COLO829 (cell line): Measurements from ENCODE around the gene MIEN1.
"Not testable (repeated sequence)": the region's sequence is repeated elsewhere in the genome, so short reads cannot be mapped to it uniquely, and the experiment has no call there.

Experiments used
- DNase-seq: peaks from one replicate; pipeline ENCODE4 v3.0.0; 2012; ENCODE audit warnings: low spot score

Gene MIEN1

DNA sequence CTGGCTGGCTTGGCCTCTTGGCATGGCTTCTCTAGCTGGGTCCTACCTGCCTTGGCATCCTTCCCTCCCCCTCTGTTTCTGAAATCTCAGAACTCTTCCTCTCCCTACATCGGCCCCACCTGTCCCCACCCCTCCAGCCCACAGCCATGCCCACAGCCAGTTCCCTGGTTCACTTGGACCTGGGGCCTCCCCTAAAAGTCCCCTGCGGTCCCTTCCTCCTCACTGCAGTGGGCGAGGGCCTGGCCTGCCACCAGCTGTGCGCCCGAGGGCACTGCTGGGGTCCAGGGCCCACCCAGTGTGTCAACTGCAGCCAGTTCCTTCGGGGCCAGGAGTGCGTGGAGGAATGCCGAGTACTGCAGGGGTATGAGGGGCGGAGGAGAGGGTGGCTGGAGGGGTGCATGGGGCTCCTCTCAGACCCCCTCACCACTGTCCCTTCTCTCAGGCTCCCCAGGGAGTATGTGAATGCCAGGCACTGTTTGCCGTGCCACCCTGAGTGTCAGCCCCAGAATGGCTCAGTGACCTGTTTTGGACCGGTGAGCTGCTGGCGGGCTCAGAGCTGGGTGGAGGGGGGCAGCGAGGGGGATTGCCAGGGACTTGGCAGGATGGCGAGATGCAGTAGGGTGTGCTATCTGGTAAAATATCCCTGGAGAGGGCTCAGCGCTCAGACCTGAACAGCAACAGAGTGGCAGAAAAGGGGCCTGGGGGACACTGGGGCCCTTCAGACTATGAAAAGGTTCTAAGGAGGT, 14.1 kb downstream of the MIEN1 start:
- no peak for DNase-seq

DNA sequence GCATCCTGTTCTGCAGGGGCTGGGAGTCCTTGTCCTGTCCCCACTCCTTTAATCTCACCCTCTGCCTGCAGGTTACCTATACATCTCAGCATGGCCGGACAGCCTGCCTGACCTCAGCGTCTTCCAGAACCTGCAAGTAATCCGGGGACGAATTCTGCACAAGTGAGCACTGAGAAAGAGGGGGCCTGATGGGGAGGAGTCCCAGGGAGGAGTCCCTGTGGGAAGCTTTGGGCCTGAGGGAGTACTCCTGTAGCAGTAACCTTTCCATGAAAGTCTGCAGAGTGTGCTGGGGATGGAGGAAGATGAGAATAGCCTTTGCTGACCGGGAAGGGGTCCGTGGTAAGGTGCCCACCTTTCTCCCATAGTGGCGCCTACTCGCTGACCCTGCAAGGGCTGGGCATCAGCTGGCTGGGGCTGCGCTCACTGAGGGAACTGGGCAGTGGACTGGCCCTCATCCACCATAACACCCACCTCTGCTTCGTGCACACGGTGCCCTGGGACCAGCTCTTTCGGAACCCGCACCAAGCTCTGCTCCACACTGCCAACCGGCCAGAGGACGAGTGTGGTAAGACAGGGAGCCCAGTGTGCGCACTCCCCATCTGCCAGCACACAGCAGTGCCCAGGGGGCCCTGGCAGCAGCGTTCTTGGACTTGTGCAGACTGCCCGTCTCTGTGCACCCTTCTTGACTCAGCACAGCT, 14.8 kb downstream of the MIEN1 start:
- DNase-seq = no peak

DNA sequence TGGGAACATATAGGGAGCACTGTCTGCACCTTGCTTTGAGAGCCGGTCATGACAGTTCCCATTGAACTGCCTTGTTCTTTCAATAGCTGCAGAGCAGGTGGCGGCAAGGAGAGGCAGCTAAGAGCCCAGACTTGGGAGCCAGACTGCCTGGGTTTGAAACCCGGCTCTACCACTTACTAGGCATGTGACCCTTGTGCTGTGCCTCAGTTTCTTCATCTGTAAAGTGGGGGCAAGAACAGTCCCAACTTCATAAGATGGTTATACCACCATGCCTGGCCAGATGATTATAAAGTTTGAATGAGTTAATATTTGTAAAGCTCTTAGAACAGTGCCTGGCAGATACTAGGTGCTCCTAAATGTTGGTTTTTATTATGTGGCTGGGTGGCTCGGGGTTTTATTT, 16.1 kb downstream of the MIEN1 start:
- no peak for DNase-seq

DNA sequence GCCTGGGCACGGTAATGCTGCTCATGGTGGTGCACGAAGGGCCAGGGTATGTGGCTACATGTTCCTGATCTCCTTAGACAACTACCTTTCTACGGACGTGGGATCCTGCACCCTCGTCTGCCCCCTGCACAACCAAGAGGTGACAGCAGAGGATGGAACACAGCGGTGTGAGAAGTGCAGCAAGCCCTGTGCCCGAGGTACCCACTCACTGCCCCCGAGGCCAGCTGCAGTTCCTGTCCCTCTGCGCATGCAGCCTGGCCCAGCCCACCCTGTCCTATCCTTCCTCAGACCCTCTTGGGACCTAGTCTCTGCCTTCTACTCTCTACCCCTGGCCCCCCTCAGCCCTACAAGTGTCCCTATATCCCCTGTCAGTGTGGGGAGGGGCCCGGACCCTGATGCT, 18.5 kb downstream of the MIEN1 start:
- no peak for DNase-seq

DNA sequence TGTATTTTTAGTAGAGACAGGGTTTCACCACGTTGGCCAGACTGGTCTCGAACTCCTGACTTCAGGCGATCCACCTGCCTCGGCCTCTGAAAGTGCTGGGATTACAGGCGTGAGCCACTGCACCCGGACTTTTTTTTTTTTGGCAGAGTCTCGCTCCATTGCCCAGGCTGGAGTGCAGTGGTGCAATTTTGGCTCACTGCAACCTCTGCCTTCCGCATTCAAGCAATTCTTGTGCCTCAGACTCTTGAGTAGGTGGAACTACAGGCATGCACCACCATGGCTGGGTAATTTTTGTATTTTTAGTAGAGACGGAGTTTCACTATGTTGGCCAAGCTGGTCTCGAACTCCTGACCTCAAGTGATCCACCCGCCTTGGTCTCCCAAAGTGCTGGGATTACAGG, 19.3 kb downstream of the MIEN1 start:
- not testable (repeated sequence) for DNase-seq

DNA sequence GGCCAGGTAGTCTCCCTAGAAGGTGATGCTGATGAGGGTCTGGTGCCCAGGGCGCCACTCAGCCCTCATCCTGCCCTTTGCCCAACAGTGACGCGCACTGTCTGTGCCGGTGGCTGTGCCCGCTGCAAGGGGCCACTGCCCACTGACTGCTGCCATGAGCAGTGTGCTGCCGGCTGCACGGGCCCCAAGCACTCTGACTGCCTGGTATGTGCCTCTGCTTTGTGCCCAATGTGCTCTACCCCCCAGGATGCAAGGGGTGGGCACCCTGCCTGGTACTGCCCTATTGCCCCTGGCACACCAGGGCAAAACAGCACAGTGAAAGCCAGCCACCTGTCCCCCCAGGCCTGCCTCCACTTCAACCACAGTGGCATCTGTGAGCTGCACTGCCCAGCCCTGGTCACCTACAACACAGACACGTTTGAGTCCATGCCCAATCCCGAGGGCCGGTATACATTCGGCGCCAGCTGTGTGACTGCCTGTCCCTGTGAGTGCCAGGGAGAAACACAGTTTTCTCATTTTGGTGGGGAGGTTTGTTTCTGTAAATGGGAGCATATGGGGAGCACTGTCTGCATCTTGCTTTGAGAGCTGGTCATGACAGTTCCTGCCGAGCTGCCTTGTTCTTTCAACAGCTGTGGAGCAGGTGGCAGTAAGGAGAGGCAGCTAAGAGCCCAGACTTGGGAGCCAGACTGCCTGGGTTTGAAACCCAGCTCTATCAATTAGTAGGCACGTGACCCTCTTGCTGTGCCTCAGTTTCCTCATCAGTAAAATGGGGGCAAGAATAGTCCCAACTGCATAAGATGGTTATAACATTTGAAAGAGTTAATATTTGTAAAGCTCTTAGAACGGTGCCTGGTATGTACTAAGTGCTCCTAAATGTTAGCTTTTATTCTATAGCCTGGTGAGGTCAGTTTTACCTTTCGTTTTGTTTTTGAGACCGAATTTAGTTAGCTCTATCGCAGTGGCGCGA, 20.1 kb downstream of the MIEN1 start:
- no peak for DNase-seq

DNA sequence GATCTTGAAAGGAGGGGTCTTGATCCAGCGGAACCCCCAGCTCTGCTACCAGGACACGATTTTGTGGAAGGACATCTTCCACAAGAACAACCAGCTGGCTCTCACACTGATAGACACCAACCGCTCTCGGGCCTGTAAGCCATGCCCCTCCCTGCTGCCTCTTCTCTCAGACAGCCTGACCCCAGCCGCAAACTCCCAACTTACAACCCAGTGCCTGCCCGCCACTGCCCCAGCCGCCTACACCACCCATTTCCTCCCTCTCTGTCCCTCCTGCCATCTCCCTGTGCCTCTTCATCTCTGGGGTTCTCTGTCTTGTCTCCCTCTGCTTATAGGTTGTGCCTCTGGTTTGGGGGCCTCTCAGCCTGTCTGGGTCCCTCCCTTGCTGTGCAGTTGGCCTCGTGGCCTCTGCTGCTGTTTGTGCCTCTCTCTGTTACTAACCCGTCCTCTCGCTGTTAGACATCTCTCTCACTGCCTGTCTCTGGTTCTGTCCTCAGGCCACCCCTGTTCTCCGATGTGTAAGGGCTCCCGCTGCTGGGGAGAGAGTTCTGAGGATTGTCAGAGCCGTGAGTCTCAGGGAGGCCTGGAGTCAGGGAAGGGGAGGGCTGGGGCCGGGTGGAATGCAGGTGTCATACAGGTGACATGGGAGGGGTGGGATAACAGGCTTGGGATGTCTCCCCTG, 20.9 kb downstream of the MIEN1 start:
- no peak for DNase-seq

DNA sequence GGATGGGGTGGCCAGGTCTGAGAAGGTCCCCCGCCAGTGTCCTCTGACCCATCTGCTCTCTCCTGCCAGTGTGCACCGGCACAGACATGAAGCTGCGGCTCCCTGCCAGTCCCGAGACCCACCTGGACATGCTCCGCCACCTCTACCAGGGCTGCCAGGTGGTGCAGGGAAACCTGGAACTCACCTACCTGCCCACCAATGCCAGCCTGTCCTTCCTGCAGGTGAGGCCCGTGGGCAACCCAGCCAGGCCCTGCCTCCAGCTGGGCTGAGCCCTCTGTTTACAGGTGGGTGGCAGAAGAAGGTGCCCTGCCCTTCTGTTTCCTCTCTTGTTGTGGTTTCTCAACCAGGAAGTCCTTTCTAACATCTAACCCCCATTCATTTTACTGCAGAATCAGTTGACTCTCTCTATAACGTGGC, 23.4 kb downstream of the MIEN1 start:
- no peak for DNase-seq

DNA sequence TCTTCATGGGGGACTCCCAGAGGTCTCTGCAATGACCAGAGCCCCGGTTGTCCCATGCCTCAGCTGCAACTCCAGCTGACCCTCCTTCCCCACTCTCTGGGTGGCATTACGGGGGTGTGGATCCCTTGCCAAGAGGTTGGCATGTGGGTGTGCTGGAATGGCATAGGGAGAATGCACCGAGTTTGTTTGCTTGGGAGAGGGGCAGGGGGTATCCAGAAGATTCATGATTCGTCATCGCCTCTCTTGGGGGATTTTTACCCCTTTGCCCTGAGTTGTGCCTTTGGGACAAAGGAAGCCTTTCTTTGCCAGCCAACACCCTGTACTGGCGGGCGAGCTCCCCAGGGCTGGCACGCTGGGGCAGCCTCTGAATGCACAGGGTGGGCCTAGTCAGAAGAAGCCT, 23.9 kb downstream of the MIEN1 start:
- DNase-seq = no peak

DNA sequence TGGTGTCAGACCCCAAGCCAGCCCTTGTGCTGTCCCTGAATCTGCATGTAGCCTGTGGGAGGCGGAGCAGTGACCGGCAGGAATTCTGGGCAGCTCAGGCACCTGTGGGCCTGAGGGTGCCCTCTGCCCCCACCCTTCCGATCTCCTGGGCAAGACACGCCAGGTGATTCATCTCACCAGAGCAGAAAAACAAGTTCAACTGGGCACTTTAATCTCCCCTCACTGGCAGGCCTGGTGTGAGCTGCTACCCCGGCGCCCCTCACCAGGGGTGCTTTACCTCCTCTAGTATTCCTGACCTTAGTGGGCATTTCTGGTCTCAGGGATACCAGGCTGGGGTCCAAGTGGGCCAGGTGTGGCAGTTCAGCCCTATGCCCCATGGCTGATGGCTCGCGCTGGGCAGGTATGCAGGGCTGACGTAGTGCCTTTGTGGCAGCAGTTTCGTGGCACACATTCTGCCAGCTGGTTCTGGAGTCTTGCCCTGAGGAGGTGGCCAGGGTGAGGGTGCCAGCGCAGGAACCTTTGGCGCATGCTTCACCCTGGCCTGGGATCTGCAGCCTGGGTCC, 24.5 kb downstream of the MIEN1 start:
- DNase-seq = no peak

DNA sequence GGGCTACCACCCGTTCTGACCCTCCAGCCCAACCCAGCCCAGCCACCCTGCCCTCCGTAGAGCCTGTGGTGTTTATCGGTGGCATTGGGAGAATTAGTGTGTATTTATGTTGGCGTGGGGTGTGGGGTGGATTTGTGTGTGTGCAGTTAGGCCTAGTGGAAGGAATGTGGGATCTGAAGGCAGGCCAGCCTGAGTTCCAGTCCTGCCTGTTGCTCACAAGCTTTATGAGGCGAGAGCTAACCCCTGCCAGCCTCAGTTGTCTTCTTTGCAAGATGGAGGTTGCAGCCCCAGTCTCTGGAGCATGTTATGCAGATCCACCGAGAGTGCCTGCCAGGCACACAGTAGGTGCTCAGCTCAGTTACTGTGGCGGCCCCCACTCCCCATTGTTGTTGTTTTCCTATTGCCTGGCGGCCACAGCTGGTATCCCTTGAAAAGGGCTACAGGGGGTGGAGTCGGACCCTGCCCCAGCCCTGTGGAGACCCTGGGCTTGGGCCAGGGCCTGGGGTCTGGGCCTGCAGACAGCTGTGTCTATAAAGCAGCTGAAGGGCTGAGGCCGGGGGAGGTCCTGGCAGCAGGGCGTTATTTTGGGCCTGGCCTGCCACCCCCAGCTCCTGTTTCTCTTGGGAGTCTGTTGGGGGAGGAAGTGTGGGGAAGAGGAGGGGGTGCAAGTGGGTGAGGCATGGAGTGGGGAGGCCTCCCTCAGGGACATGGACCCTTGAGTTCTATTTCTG, 25.3 kb downstream of the MIEN1 start:
- DNase-seq = no peak

DNA sequence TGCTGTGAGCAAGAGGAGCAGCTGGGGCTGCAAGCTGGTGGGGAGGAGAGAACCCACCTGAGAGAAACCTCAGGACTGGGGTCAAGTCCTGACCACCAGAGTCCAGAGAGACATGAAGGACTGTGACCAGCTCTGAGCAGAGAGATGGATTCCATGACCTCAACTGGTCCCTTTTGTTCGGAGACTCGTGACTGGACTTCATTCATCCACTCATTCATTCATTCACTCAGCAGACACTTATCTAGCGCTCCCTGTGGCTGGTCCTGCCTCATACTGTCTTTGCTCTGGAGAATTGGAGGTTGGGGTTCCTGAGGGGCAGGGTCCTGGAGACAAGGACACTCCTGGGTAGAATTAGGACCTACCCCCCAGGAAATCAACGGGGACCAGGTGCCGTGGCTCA, 26.4 kb downstream of the MIEN1 start:
- no peak for DNase-seq

DNA sequence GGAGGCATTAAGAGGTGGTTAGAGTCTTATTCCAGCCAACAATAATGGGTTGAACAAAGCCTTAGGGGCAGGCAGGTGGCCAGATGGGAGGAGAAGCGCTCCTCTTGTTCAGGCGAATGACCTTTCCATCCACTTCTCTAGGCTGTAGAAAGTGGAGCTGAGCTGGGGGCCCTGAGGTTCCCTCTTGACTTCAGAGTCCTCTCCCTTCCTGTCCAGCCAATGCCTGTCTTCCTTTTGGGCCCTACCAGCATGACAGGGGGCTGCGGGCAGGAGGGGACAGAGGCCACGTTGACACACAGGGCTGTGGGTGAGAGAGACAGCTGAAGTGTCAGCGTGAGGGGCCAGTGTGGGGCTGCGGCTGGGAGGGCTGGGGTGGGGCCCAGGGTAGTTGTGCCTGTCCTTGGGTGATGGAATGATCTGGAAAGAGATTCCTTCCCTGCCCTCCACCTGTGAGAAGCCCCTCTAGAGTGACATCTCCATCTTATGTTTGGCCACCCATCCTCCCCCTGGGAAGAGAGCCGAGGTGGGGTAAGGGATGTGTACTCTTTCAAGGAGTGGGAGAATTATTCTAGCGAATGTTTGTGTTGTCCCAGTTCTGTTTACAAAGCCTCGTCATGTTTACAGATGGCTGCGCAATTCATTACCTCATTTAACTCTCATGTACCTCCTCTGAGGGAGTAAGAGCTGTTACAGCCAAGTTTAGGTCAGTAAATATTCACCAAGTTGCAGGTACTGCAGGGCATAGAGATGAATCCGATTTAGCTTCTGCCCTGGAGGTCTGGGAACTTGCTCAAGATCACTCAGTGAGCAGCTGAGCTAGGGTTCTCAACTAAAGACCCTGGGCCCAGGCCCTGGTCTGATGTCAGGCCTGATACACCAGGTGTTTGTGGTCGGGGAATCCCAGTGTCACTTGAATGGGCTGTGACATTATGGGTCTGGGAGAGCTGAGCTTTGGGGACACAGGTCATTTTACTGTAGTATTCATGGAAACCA, 27.1 kb downstream of the MIEN1 start:
- DNase-seq = no peak

DNA sequence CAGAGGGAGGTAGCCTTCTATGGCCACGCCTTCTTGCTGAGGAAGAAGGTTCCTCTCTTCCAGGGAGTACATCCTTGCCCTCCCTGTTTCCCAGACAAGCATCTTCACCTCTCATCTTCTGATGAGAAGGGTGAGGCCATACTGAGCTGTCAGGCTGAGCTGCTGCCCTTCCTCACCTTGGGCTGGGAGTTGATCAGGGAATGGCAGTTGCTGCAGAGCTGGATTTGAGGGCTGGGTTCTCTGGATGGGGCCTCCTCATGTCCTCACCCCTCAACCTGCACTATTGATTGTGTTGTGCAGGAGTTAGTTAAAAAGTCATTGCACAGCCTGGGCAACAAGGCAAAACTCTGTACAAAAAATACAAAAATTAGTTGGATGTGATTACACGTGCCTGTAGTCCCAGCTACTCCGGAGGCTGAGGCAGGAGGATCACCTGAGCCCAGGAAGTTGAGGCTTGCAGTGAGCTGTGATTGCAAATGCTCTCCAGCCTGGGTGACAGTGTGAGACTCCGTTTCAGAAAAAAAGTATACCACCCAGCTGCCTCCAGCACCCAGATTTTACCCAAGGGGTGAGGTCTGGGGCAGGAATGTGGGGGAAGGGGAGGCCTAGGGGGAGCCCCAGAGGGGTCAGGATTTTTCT, 28.4 kb downstream of the MIEN1 start:
- DNase-seq = no peak

DNA sequence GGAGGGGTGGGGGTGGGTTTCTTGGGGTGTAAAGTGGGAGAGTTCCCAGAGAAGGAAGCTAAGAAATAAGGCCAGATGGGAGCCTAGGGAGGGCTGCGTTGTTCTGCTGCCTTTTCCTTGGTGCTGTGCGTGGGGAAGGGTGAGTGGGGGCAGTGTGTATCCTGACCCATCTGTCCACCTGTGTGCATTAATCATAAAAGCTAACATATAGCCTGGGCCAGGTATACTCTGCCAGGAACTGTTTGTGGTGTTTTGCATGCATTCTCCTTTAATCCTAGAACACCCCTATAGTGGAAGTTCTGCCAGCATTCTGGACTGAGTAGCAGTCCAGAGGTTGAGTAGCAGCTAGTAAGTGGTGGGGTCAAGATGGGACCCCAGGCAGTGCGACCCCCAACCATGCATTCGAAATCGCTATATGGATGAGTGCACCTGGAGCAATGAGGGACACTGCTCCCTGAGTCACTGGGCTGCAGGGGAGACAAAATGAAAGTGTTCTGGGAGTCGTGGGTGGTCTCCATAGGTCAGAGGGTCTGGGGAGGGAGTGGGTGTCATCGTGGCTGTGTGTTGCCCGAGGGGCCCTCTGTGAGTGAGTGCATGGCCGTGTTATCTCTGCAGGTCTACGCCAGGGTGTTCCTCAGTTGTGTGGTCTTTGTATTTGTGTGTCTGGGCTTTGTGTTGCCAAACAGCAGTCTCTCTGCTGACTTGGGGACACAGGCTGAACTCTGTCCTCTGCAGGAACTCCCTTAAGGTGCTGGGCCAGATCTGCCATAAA, 29.1 kb downstream of the MIEN1 start:
- DNase-seq = no peak

DNA sequence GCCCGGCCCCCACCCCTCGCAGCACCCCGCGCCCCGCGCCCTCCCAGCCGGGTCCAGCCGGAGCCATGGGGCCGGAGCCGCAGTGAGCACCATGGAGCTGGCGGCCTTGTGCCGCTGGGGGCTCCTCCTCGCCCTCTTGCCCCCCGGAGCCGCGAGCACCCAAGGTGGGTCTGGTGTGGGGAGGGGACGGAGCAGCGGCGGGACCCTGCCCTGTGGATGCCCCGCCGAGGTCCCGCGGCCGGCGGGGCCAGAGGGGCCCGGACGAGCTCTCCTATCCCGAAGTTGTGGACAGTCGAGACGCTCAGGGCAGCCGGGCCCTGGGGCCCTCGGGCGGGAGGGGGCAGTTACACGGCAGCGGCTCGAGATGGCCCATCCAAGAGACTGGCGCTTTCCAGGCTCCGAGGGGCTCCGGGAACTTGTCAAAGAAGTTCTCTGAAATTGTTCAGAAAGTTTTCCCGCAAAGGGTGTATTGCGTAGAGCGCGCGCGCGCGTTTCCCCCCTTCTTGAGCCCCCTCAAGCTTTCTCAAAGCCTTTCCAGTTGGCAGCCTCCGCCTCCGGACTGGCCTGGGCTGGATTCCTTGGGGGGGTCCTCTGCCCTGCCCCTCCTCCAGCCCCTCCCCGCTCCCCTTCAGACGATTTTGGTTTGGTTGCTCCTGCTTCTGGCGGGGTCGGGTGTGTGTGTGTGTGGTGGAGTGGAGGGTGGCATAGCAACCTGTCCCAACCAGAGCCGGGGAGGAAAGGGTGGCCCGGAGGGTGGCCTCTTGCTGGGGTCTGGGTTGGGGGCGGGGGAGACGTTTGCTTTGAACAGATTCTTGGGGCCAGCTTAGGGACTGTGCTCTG, 30.0 kb downstream of the MIEN1 start:
- no peak for DNase-seq

DNA sequence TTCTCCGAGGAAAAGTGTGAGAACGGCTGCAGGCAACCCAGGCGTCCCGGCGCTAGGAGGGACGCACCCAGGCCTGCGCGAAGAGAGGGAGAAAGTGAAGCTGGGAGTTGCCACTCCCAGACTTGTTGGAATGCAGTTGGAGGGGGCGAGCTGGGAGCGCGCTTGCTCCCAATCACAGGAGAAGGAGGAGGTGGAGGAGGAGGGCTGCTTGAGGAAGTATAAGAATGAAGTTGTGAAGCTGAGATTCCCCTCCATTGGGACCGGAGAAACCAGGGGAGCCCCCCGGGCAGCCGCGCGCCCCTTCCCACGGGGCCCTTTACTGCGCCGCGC, 30.5 kb downstream of the MIEN1 start, which contains the start of gene ERBB2:
ERBB2 (plus strand) TSS at position 247 of the 330 bp plus-strand sequence. CDS start 175 bp downstream, outside the sequence.
- DNase-seq = peak; percentile 72
